ENCODE results near the gene NRAS. TPM values are rescaled to one million over a fixed set of nuclear protein-coding genes. Genes with fewer than 3 reads are reported as not detected.
A peak's percentile ranks its signal among the peaks of the same experiment; 100 is the strongest.

NRAS gene
- total RNA-seq, 1 experiment from 2014 or later: 72.9 TPM

- Histone ChIP-seq H3K14ac (ENCODE audit: insufficient read depth, low read length) (peak overlapping the region; percentile 88; the same call in 1 of the 2 replicates), H2BK5ac (ENCODE audit: insufficient read length, low read length) (no peak overlapping the region), H3K56ac (ENCODE audit: insufficient read length, low read depth, low read length) (peak overlapping the region; percentile 95), H2BK15ac (ENCODE audit: low read depth, low read length) (no peak overlapping the region), H4K8ac (replicated peaks; ENCODE audit: insufficient read length, low read depth, low read length) (no peak overlapping the region), H3K23ac (ENCODE audit: insufficient read length, low read depth, low read length) (no peak overlapping the region), H3K4me2 (ENCODE audit: insufficient read depth, insufficient read length, low read length) (peak overlapping the region; percentile 77), H3K4me1 (ENCODE audit: insufficient read depth, low read length) (peaks cover 9% of the 10 kb centered on the region; the same call in 1 of the 2 replicates), H3K27me3 (ENCODE audit: insufficient read depth, low read length) (no peaks in the 10 kb centered on the region), H2BK12ac (ENCODE audit: insufficient read length, low read depth, low read length) (no peak overlapping the region), H2BK120ac (ENCODE audit: low read depth, low read length, poor library complexity, severe bottlenecking) (no peak overlapping the region), H4K20me1 (ENCODE audit: control insufficient read depth, insufficient read depth, insufficient read length) (no peaks in the 10 kb centered on the region), H2BK20ac (ENCODE audit: low read depth, low read length, poor library complexity, severe bottlenecking) (no peak overlapping the region), H4K5ac (ENCODE audit: insufficient read length, low read depth, low read length) (peak overlapping the region; percentile 86), H2AK5ac (ENCODE audit: insufficient read length, low read length) (no peak overlapping the region), H2AFZ (ENCODE audit: low read length) (no peak overlapping the region), H4K91ac (ENCODE audit: insufficient read length, low read depth, low read length) (no peak overlapping the region), H3K9ac (ENCODE audit: extremely low read depth, insufficient read length, low read length) (peak overlapping the region; percentile 93), H3K23me2 (ENCODE audit: insufficient read length, low read depth, low read length, poor library complexity, severe bottlenecking) (peaks cover 3% of the 10 kb centered on the region), H3K79me2 (ENCODE audit: insufficient read depth, low read length) (peaks cover 54% of the 10 kb centered on the region), H3T11ph (ENCODE audit: low read length) (no peak overlapping the region), H3K18ac (ENCODE audit: insufficient read length, low read depth, low read length) (peak overlapping the region; percentile 90), H3K9me3 (ENCODE audit: control insufficient read depth, low read depth, low read length) (no peaks in the 10 kb centered on the region), H3K4ac (ENCODE audit: low read depth, low read length) (no peak overlapping the region; the same call in 1 of the 2 replicates), H3K27ac (ENCODE audit: insufficient read length, low read depth, low read length) (peak overlapping the region; percentile 76), H3K79me1 (ENCODE audit: insufficient read depth, low read depth, low read length, poor library complexity, severe bottlenecking) (peaks cover 5% of the 10 kb centered on the region)
- no peak for DNase-seq
- no peak for TF ChIP-seq CTCF (conservative IDR thresholded peaks at IDR 0.05)
- Mint-ChIP-seq H3K9me3 (no peaks in the 10 kb centered on the region; a peak in 2 of 5 replicates), H3K27ac (peak overlapping the region; percentile 100), H3K27me3 (ENCODE audit: low read depth) (peaks cover 1% of the 10 kb centered on the region; the same call in 1 of the 2 replicates), H3K36me3 (ENCODE audit: insufficient read depth in 1 of 3, low read depth in 3 of 3) (peaks cover 12 to 33% (median 26%) of the 10 kb centered on the region in 3 experiments), H3K4me3 (peak overlapping the region; percentile 100), H3K4me1 (peaks cover 50 to 54% of the 10 kb centered on the region in 2 experiments)
- WGBS (ENCODE audit: extremely low coverage, insufficient read length, low lambda C conversion rate): no CpG with 5 or more reads among the region's 14 CpGs
These were observed 39.7 kb upstream of the NRAS start for GRCh38 chr1:114756009-114756892.

All from H9 (cell line).